GM12864 (cell line): Measurements from ENCODE around the gene WDR93.
"Not testable (repeated sequence)": the region's sequence is repeated elsewhere in the genome, so short reads cannot be mapped to it uniquely, and the experiment has no call there.

Experiments used
- DNase-seq: peaks from one replicate; pipeline ENCODE4 v3.0.0-alpha.2; 2011; ENCODE audit warnings: low read depth
- H3K4me3 ChIP-seq: 2 replicates; pipeline ENCODE4 v1.5.1; 2011; ENCODE audit warnings: mild to moderate bottlenecking, low read depth, low read length, control low read depth
- TF ChIP-seq, protein P1 (sequence below): IDR thresholded peaks from 2 replicates; pipeline ENCODE4 v1.5.1; 2011; ENCODE audit warnings: low read depth, mild to moderate bottlenecking, moderate library complexity, low read length, control low read depth, inconsistent platforms; ENCODE audit errors: missing control alignments

The WDR93 gene

DNA sequence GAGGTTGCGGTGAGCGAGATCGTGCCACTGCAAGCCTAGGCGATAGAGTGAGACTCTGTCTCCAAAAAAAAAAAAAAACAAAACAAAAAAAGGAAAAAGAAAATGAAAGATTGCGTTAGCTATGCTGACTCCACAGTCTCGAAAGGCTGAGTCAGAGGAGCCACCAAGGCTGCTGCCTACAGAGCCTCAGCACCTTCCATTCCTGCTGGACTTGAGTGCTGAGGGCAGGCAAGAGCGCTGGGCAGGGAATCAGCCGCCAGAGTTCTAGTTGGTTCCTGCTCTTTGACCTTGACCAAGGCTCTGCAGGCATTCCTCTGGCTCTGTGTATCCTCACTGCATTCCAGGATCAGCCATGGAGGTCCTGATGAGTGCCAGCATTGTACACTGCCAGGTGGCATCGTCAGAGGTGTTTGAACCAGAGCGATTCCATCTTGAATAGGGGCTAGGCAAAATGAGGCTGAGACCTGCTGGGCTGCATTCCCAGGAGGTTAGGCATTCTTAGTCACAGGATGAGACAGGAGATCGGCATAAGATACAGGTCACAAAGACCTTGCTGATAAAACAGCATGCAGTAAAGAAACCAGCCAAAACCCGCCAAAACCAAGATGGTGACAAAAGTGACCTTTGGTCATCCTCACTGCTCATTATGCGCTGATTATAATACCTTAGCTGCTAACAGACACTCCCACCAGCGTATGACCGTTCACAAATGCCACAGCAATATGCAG is 91.4 kb downstream of the WDR93 start:
- no peak for DNase-seq
- TF ChIP-seq, protein P1, sequence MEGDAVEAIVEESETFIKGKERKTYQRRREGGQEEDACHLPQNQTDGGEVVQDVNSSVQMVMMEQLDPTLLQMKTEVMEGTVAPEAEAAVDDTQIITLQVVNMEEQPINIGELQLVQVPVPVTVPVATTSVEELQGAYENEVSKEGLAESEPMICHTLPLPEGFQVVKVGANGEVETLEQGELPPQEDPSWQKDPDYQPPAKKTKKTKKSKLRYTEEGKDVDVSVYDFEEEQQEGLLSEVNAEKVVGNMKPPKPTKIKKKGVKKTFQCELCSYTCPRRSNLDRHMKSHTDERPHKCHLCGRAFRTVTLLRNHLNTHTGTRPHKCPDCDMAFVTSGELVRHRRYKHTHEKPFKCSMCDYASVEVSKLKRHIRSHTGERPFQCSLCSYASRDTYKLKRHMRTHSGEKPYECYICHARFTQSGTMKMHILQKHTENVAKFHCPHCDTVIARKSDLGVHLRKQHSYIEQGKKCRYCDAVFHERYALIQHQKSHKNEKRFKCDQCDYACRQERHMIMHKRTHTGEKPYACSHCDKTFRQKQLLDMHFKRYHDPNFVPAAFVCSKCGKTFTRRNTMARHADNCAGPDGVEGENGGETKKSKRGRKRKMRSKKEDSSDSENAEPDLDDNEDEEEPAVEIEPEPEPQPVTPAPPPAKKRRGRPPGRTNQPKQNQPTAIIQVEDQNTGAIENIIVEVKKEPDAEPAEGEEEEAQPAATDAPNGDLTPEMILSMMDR, result no peak
- H3K4me3 ChIP-seq, result peak overlapping the region; percentile 27

DNA sequence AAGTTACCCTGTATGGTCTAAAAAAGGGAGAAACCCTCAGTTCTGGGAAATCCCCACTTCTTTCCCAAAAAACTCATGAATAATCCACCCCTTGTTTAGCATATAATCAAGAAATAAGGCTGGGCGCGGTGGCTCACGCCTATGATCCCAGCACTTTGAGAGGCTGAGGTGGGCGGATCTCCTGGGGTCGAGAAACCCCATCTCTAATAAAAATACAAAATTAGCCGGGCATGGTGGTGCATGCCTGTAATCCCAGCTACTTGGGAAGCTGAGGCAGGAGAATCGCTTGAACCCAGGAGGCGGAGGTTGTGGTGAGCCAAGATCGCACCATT is 92.0 kb downstream of the WDR93 start:
- DNase-seq, H3K4me3 ChIP-seq: not testable (repeated sequence)

DNA sequence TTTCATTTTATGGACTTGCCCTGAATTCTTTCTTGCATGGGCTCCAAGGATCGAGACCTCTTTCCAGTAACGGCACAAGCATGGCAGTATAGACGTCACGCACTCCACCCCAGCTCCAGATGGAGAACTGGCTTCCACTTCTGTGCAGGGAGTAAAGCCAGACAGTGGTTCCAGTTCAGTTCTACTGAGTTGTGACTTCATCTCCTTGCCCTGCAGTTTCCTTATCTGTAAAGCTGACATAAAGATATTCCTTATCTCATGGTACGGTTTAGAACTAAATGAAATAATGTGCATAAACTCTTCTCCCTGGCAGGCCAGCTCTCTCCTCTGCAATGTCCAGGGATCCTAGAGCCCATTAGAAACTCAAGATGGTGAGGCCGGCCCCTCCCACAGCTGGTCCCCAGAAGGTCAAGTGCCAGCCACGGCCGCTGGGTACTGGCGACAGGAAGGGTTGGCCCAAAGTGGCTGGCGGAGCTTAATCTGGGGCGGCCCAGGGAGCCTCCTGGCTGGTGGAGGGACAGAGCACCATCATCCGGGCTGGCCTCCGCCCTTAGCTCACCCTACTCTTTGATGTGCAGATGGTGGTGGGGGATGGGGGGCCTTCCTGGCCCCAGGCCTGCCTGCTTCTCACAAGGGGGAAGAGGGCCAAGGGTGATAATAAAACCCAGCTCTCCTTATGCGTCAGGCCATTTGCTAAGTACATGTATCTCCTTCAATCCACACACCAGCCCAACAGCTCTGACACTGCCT is 92.7 kb downstream of the WDR93 start:
- TF ChIP-seq, protein P1, result no peak
- no peak overlapping the region for H3K4me3 ChIP-seq
- no peak for DNase-seq

DNA sequence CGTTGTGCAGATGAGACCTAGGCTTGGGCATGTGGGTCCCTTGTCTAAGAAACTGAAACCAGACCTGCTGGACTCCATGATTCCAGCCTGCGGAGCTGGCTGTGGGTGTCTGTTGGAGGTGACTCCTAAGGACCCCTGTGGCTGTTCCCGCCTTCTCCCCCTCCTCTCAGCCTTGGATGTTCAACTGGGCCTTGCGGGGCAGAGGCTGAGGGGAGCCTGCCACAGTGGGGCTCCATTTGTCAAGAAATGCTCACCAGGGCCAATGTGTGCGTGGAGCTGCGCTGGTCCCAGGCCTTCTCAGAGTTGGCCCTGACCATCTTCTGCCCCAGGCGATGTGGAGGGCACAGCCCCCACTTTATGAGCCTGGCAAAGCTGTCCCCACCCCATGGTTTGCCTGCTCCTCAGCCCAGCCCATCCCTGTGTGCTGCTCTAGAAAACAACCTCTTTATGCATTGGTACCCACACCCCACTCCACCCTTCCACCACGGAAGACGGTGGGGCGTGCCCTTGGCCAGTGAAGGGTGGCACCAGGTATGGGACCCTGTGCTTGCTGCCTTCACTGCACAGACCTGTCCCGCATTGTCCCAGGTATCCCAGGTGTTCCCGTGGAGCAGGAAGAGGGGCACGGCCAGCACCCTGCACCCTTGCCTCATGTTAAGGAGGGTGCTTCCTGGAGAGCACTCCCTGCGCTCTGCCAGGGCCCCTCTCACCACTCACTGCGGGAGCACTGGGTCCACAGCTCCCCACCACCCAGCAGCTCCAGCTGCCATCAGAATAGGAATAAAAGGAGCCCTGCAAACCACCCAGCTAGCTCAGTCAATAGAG is 93.5 kb downstream of the WDR93 start:
- no peak overlapping the region for H3K4me3 ChIP-seq
- no peak for DNase-seq
- TF ChIP-seq, protein P1, result no peak

DNA sequence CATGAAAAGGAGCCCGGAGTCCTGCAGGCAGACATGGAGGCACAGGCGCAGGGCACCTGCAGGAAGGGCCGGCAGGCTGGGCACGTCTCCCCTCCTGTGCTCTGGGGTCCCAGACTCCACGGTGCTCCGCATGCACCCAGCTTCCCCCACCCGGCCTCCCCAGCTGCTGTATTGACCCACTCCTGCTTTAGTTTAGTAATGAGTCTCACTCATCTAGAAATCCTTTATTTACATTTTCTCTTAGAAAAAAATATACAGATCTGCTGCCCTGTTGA is 94.0 kb downstream of the WDR93 start:
- no peak overlapping the region for H3K4me3 ChIP-seq
- TF ChIP-seq, protein P1, result no peak
- no peak for DNase-seq

DNA sequence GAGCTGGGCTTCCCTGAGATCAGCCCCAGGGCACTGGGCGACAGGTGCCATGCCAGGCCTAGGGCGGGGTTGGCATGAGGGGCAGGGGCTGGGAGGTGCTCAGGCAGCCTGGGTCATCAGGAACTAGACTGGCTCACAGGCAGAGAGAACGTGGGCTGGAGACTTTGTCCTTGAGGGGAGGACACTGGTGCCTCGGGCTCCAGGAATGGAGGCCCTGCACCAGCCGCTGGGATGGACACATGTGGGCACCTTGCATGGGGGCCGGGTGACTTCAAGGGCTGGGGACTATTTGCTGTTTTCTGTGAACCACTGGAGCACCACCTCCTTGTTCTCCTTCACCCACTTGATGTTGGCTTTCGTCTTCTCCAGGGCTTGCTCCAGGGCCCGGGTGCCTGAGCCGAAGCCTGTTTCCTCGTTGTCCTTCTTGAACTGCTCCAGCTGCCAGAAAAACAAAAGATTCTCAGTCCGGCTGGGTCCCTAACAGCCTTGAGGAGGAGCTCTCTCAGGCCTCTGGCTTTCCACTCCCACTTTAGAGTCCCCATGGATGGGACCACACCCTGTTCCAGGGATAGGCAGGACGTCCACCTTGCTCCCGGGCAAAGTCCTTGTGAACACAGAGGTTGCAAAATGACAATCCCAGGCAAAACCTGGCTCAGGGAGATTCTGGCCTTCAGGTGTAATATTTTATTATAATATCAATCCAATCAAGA is 94.6 kb downstream of the WDR93 start:
- TF ChIP-seq, protein P1, result no peak
- no peak for DNase-seq
- no peak overlapping the region for H3K4me3 ChIP-seq

DNA sequence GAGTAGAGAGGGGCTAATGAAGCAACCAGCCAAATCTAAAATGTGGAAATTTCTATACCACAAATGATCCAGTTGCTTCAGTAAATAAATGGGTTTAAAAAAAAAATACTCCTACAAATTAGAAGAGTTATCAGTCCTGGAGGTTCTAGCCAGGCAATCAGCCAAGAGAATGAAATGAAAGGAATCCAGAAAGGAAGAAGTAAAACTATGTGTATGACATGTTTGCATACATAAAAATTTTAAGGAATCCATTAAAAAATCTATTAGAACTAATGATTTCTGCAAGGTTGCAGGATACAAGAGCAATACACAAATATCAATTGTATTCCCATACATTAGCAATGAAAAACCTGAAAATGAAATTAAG is 95.1 kb downstream of the WDR93 start:
- no peak overlapping the region for H3K4me3 ChIP-seq
- no peak for DNase-seq
- TF ChIP-seq, protein P1, result no peak
